GM13977 (cell line): ENCODE results near the gene ZMAT5.

Experiments used
- DNase-seq: peaks from one replicate; pipeline ENCODE4 v3.0.0; 2012; ENCODE audit warnings: low spot score
- CTCF ChIP-seq: IDR thresholded peaks from 2 replicates; pipeline ENCODE4 v1.5.1; 2012; ENCODE audit warnings: mild to moderate bottlenecking, control low read depth; ENCODE audit not compliant: insufficient read depth; ENCODE audit errors: extremely low read depth, missing control alignments
- in situ Hi-C: fragments of 300-500 bp; cut with MboI; formaldehyde crosslinking; loops from one replicate; pipeline ENCODE4 v1.12.0; 2022; ENCODE audit warnings: low sequenced_read_pairs, low pct_unique_long_range_greater_than_20kb, mixed read lengths, inconsistent platforms; ENCODE audit not compliant: unreplicated experiment

The ZMAT5 gene, protein sequence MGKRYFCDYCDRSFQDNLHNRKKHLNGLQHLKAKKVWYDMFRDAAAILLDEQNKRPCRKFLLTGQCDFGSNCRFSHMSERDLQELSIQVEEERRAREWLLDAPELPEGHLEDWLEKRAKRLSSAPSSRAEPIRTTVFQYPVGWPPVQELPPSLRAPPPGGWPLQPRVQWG

DNA sequence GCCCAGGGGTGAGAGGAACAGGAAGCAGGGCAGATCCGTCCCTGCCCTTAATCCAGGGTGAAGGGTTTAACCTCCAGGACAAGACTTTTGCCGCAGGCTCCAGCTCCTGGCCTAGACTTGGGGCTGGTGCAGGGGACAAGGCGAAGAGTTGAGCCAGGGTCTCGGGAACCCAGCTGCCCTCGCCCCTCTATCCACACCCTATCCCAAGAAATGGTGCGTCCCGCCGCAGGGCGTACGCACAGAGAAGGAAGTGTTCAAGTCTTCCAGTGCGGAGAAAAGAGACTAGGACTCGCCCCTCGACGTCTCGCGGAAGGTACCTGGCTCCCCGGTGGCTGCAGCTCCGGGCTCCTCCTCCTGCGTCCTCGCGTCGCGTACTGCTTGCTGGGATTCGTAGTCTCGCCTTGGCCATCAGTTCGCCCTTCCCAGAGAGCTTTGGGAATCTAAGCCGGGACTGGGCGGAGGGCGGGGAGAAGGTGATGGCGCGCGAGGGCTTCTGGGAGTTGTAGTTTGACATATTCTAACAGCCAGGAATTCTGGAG, at the start of gene ZMAT5:
ZMAT5 (minus strand) TSS at position 376 of the 539 bp plus-strand sequence. CDS start 18,463 bp downstream, outside the sequence.
- no peak for TF ChIP-seq CTCF

GRCh38 chr22:29816539-29816938, 49.7 kb upstream of the ZMAT5 start:
- in situ Hi-C loops = no loop called here
- no peak for TF ChIP-seq CTCF
- no peak for DNase-seq

More for the DNA sequence above, at the start of gene ZMAT5:
- in situ Hi-C loops = no loop called here
- peak; percentile 96 for DNase-seq

DNA sequence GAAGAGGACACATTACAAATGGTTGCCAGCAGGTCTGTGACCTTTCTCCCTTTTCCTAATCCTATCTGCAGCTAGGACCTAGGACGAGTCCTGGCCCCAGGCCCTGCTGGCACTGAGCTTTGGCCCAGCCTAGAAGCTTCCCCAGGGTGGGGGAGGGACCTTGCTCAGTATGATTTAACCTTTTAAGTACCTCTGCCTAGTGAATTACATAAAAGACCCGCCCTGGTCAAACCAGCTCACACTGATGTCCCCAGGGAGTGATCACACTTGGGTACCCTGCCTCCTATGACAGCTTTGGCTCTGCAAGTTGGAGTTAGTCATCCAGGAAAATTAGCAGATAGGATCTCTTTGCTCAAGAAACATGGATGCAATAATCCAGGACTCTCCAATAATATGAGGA, 49.3 kb upstream of the ZMAT5 start:
- in situ Hi-C loops = no loop called here
- TF ChIP-seq CTCF = no peak
- no peak for DNase-seq

DNA sequence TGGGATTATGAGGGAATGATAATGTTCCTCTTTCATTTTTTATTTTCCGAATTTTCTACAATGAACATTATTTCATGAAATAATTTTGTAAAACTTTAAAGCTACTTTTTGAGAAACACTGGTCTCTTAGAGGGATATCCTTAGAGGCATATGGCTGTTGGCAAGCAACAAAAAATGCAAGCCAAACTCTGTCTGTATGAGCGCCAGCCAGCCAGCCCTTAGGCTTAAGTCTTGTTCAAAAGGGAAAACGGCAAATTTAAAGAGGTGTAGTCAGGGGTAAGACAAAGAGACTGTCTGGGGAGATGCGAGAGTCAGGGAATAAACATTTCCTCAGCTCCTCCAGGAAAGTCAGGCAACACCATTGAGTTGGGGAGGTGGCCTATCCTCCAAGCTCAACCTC, 48.8 kb upstream of the ZMAT5 start:
- in situ Hi-C loops = no loop called here
- no peak for DNase-seq
- no peak for TF ChIP-seq CTCF

DNA sequence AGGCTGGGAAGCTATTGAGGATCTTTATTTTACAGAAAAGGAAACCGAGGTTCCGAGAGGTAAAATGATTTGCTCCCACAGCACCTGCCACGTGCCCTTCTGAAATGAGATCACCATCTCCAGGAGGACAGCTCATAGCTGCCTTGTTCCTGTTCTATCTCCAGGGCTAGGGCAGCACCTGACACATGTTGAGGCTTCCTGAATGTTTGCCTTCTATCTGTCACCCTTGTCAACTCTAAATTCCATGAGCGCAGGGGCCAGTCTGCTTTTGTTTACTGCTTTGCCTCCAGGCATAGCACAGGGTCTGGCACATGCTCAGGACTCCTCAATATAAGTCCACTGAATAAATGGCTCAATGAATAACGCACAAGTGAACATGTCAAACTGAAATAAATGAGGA, 47.2 kb upstream of the ZMAT5 start:
- no peak for DNase-seq
- in situ Hi-C loops = no loop called here
- TF ChIP-seq CTCF = no peak

GRCh38 chr22:29813563-29813962, 46.8 kb upstream of the ZMAT5 start:
- in situ Hi-C loops = no loop called here
- DNase-seq = no peak
- TF ChIP-seq CTCF = no peak
